ENCODE results near the gene KCTD20.
"Not testable (repeated sequence)": the region's sequence is repeated elsewhere in the genome, so short reads cannot be mapped to it uniquely, and the experiment has no call there.

Gene KCTD20

DNA sequence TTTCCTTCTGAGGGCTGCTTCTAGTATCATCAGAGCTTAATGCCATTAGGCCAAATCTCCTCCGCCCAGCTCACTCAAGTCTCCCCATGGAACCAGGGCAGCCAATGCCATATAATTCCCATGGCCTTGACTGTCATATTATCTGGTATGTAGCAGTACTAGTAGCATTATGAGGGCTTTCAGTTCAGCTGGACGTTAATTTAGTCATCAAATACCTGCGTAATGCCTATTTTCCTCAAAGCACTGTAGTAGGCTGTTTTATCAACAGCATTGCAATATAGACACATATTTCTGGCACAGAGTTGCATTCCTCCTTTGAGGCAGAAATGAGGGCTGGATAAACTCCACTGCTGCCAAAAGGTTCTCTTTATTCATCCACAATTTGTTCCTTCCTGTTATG, 1.7 kb downstream of the KCTD20 start:
- no peak for DNase-seq (ENCODE audit: low read depth in 3 of 3)

DNA sequence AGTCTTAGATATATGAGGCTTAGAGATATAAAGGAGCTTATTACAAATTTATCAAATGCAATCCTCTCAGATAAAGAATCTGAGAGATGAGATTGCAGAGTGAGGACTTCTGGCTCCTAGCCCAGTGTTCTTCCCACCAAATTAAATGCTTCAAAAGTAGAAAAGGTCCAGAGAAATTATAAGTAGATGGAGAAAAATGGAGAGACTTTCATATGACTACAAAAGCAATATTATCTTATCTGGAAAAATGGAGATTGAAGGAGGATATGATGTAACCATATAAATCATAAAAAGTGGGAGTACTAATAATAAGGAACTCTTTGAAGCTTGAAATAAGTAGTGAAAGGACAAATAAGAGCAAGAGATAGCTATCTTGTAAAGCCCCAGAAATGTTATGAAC, 2.8 kb downstream of the KCTD20 start:
- no peak for DNase-seq (ENCODE audit: low read depth in 3 of 3)

DNA sequence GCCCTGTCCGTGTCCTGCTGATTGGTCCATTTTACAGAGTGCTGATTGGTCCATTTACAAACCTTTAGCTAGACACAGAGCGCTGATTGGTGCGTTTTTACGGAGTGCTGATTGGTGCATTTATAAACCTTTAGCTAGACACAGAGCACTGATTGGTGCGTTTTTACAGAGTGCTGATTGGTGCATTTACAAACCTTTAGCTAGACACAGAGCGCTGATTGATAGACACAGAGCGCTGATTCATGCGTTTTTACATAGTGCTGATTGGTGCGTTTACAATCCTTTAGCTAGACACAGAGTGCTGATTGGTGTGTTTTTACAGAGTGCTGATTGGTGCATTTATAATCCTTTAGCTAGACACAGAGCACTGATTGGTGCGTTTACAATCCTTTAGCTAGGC, 6.4 kb downstream of the KCTD20 start:
- DNase-seq (ENCODE audit: low read depth in 3 of 3): not testable (repeated sequence)

DNA sequence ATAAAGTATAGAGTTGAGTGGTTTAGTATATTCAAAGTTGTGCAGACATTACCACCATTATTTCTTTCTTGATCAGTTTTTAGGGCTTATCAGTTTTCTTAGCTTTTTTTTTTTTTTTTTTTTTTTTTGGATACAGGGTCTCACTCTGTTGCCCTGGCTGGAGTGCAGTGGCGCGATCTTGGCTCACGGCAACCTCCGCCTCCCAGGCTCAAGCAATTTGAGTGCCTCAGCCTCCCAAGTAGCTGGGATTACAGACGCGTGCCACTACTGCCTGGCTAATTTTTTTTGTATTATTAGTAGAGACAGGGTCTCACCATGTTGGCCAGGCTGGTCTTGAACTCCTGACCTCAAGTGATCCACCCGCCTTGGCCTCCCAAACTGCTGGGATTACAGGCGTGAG, 10.1 kb downstream of the KCTD20 start:
- not testable (repeated sequence) for DNase-seq (ENCODE audit: low read depth in 3 of 3)

DNA sequence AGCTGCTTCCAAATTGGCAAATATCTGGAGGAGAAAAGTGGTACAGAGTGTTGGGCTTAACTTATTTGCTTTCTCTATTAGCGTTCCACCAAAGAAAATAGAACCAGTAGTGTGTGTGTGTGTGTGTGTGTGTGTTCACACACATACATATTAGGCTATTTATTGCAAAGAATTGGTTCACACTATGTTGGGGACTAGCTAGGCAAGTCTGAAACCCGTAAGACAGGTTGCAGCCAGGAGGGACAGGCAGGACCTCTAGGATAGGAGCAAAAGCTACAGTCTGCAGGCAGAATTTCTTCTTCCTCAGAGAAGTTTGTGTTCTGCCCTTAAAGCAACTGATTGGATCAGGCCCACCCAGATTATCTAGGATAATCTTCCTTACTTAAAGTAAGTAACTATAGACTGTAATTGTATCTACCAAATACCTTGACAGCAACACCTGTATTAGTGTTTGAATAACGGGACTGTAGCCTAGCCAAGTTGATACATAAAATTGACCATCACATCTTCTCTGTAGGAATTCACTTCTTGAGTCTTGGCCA, 12.8 kb downstream of the KCTD20 start:
- no peak for DNase-seq (ENCODE audit: low read depth in 3 of 3)

DNA sequence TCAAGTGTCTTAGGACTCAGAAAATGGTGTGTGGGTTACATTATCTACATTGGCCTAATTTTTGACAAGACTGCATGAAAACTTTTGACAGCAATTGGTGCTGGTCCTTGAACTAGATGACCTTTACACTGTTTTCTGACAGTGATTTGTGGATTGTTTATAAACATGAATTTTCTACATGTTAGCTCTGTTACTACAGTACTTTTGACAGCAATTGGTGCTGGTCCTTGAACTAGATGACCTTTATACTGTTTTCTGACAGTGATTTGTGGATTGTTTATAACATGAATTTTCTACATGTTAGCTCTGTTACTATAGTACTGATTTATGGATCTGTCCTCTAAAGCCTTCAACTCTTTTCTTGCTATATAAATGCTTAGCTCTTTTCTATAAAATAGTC, 16.7 kb downstream of the KCTD20 start:
- no peak for DNase-seq (ENCODE audit: low read depth in 3 of 3)

DNA sequence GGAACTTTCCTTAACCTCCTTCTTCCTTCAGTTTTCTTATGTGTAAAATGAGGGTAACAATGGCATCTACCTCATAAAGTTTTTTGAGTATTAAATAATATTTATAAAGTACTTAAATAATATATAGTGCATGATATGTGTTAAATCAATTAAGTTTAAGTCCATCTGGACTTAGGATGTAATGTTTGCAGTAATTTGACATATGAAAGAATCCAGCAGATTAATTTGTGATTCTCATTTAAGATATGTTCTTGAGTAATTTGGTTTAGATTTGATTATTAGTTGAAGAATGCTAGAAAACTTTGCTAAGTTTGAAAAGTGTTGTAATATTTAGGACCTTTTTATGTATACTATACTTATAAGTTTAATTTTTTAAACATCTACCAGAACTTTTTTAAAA, 18.1 kb downstream of the KCTD20 start:
- DNase-seq (ENCODE audit: low read depth in 3 of 3): no peak

DNA sequence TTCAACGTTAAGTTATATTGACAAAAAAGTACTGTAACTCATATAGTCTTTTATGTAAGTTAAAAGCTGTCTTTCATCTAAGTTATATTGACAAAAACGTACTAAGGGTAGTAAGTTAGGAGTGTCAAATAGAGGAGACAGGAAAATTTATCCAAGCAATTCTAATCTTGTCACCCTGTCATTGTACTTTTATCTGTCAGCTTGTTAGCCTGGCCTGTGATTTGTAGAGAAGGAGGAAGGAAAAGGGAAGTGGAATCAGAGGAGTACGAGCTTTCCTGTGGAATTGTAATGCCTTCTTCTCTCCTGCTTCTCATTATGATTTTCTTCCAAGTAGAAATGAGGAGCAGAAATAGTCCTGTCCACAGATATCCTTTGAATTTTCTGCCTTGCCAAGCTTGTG, 18.8 kb downstream of the KCTD20 start:
- no peak for DNase-seq (ENCODE audit: low read depth in 3 of 3)

DNA sequence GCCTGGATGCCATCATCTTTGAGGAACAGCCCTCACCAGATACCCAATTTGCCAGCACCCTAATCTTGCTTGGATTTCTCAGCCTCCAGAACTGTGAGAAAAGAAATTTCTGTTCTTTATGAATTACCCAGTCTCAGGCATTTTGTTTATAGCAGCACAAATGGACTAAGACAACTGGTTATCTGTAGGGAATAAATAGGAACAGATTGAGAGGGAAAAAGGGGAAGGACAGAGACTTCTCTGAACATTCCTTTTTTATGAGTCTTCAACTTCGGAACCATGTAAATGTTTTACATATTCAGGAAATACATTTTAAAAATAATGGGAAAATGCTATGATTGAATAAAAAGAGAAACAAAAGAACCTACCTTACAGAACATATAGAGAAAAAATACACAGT, 20.9 kb downstream of the KCTD20 start:
- no peak for DNase-seq (ENCODE audit: low read depth in 3 of 3)

DNA sequence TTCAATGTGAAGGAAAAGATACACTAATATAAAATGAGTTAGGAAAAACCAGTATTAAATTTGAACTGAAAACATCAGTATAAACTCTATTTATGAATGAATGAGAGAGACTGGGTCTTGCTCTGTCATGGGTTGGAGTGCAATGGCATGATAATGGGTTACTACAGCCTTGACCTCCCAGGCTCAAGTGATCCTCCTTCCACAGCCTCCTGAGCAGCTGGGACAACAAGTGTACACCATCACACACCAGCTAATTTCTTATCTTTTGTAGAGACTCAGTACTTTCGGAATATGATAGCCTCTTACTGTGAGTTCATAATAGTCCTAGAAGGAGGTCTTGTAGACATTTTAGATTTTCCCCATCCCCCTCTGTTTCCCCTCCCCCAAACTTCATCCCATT, 21.4 kb downstream of the KCTD20 start:
- DNase-seq (ENCODE audit: low read depth in 3 of 3): no peak

DNA sequence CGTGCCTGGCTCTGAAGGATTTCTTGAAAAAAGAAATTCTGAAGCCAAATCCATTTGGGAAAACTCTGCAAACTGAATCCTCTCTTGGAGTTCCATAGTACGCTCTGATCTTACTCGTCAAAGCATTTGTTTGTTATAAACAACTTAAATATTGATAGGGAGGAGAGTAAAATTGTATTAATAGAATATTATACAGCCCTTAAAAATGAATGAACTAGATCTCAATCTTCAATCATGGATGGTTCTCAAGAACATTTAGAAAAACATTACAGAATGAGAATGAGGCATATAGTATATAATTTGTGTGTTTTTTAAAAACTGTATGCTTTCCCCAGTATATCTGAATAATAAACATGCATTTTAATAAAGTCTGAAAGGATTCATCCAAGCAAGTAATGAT, 24.8 kb downstream of the KCTD20 start:
- DNase-seq (ENCODE audit: low read depth in 3 of 3): no peak

DNA sequence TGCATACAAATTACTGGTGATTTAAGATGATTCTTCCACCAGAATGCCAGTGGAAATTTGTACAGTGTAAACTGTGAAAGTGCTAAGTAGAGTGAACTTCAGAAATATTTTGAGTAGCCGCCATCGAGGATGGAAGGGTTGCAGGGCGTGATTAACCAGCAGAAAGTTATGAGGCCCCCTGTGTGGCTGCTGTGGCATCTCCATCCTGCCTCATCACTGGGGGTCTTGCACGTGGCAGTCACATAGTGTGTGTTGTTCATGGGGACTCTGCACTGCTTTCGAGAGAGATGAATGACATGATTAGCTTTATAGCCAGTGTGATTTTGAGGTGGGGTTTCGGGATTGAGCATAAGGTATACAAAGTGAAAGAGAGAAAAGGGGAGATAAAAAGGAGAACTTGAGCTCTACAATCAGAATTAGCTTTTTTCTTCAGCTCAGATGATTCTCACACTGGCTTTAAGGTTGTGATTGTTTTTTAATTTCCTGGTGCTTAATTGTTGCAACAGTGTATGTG, 26.4 kb downstream of the KCTD20 start:
- no peak for DNase-seq (ENCODE audit: low read depth in 3 of 3)

DNA sequence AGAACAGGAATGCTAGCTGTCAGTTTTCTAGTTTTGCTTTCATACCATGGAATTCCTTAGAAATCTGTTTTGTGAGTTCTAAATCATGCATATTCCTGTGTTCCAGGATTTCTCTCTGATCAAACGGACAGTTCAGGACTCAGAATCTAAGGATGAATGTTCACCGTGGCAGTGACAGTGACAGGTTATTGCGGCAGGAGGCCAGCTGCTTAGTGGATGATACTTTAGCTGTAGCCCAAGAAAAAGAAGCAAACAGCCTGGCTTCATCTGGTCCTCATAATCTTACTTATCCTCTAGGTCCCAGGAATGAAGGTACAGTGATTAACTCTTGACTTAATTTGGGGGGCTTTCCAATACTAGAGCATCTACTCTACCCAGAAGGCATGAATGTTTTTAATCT, 27.1 kb downstream of the KCTD20 start:
- no peak for DNase-seq (ENCODE audit: low read depth in 3 of 3)

DNA sequence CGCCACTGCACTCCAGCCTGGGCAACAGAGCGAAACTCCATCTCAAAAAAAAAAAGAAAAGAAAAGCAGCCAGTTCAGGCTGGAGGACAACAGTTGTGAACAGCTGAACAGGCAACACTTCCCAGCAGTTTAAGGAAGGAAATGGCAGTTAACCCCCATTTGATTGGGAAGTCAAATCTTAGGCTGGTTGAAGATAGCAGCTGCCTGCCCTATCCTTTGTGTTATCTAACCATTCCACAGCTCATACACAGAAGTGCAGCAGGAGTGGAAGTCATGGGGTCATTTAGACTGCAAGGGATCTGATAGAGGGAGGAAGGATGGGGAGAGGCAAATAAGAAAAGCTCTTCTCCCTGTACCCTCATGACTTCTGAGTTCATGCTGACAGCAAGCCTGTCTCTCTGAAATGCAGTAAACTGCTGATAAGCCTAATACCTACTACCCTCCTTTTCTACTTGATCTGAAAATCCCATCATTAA, 35.3 kb downstream of the KCTD20 start:
- DNase-seq (ENCODE audit: low read depth in 3 of 3): no peak

DNA sequence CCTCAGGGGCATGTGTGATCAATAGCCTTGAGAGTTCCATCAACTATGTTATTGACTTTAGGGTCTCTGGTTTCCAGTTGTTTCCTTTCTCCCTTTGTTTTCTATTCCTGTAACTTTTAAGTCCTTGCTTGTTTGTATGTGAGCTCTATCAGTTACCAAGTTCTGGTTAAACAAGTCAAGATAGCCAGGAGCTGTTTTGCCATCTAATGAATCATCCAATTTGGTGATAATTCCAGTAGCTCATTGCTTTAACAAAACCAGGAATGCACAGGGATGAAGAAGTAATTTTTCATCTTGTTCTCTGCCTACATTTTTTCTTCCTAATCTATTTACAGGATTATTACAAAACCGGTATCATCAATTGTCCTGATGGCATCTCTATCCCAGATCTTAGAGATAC, 36.5 kb downstream of the KCTD20 start:
- no peak for DNase-seq (ENCODE audit: low read depth in 3 of 3)

DNA sequence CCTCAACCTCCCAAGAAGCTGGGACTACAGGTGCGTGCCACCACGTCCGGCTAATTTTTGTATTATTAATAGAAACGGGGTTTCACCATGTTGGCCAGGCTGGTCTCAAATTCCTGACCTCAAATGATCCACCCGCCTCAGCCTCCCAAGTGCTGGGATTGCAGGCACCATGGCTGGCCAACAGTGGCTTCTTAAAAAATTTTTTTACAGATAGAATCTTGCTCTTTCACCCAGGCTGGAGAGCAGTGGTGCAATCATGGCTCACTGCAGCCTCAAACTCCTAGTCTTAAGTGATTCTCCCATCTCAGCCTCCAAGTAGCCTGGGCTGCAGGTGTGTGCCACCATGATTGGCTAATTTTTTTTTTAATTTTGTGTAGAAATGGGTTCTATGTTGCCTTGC, 40.5 kb downstream of the KCTD20 start:
- DNase-seq (ENCODE audit: low read depth in 3 of 3): not testable (repeated sequence)

DNA sequence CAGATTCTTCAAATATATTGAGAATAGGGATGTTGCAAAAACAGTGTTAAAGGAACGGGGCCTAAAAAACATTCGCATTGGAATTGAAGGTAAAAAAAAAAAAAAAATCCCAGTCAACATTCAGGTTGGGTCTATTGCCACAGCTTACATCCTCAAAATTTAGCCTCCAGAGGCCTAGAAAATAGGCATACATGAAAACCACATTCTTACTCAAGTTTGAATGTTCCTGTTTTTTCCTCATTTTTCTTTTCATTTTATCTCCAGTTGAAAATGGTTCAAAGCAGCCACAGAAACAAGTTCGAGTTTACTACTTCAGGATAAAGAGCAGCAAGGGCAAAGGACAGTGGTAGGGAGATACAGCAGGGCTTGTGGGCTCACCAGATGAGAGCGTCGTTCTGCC, 41.9 kb downstream of the KCTD20 start:
- DNase-seq (ENCODE audit: low read depth in 3 of 3): no peak

DNA sequence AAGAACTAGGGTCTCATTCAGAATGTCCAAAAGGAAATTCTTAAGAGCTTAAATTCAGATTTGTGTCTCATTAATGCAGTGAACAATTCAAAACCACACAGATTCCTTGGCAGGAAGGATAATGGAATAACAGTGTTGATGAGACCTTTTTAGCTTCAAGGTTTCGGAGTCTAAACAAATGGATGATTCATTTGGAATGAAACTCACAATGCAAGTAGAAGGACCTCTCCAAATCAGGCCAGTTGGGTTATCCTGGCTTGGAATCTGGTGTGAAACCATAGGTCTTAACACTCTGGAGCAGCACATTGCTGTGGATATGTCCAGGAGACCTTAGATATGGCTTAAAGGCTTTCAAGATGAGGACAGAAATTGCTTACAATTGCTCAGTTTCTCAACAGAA, 44.9 kb downstream of the KCTD20 start:
- DNase-seq (ENCODE audit: low read depth in 3 of 3): no peak

DNA sequence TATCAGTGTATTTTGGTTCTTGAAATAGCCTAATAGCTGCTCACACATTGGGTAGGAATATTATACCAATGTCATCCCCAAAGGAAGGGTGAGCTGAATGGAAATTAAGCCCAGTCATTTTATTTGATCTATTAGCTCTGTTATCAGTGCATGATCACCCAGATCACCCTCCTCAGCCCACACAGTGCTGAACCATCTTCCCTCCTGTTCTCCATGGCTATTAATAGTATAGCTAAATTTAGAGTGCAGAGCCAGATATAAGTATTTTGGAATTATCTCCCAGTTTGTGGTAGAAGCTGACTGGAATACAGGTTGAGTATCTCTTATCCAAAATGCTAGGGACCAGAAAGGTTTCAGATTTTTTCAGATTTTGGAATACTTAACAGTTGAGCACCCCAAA, 45.4 kb downstream of the KCTD20 start:
- DNase-seq (ENCODE audit: low read depth in 3 of 3): no peak

DNA sequence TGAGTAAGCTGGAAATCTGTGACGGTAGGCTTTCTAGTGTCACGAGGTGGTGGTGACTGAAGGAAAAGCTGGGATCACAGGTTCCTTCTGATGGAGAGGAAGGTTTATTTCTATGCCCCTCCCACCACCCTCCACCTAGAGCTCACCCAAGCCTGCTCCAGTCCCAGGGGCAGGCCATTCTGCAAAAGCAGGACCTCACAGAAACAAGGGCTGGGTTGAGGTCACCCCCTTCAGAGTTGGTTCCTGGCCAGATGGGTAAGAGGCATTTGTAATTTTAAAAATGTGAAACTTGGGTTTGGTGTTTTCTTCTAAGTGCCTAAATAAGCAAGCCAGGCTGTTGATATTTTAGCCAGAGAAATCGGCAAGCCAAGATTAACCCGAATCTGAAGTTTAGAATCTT, 46.6 kb downstream of the KCTD20 start:
- no peak for DNase-seq (ENCODE audit: low read depth in 3 of 3)

DNA sequence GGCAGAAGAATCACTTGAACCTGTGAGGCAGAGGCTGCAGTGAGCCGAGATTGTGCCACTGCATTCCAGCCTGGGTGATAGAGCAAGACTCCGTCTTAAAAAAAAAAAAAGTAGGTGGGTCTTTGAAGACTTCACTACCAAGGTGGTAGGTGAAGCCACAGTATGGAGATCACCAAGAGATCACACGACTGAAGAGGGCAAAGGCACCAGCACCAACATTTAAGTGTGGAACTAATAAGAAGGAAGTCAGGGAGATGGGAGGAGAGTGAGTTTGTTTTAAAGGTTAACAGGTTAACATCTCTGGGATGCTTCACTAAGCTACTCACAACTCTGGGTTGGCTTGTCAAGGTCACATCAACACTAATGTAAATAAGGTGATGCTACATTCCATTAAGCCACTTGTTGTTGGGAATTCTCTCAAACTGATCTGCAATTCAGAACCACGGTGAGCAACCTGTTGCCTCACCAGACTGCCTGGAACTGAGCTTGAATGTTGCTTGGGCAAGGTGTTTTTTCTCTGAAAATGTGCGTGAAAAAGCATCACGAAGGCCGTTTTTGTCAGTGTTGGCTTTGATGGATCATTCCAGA, 48.7 kb downstream of the KCTD20 start:
- DNase-seq (ENCODE audit: low read depth in 3 of 3): no peak

DNA sequence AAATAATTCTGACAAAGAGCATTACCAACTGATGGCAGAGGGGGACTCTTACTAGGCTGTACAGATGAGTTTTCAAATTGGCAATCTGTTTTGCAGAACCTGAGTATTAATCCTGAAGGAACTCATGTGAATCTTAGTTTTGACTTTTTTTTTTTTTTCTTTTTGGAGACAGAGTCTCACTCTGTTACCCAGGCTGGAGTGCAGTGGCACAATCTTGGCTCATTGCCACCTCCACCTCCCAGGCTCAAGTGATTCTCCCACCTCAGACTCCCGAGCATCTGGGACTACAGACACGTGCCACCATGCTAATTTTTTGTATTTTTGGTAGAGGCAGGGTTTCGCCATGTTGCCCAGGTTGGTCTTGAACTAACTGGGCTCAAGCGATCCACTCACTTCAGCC, 49.3 kb downstream of the KCTD20 start:
- no peak for DNase-seq (ENCODE audit: low read depth in 3 of 3)

DNA sequence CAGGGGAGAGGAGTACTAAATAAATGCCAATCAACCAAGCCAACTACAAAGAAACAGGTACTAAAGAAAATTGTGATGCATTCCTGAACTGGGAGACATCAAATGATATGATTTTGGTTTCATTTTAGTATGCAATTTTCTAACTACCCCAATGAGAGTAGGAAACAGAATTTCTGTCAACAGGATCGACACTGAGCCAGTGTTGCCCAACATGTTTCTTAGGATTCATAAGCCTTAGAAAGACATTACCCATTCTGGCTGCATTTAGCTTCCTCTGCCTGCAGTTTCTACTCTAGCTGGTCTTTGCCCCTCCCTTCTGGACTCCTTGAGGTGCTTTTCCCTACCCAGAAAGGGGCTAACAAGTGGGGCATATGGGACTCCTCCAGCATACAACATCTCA, 49.8 kb downstream of the KCTD20 start:
- no peak for DNase-seq (ENCODE audit: low read depth in 3 of 3)

DNA sequence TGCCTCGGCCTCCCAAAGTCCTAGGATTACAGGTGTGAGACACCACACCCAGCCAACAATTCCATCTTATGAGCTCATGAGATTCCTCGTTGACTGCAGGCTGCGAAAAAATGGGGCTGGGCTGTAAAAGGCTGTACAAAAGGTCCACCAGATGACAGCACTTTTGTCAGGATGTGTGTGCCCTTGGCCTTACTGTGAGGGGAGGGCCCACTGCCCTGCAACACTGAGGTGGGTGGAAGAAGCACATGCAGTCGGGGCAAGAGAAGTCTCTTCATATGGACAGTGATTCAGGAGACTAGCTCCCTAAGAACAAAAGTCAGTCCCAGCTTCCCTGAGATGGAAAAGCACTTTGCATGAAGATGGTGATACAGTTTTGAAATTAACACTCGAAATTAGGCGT, 50.5 kb downstream of the KCTD20 start:
- no peak for DNase-seq (ENCODE audit: low read depth in 3 of 3)

All from stimulated activated CD4-positive, alpha-beta T cell treated with anti-CD3 and anti-CD28 coated beads, TNF-alpha, amount 100 ng/mL, for 48 hours (primary cell).